Common myeloid progenitor, CD34-positive (primary cell): Measurements from ENCODE around the gene PLEKHH3. TPM values are rescaled to one million over a fixed set of nuclear protein-coding genes. Genes with fewer than 3 reads are reported as not detected.

Experiments used
- CTCF ChIA-PET: fragments of 350-600 bp; sonication (Branson Sonifier 250); formaldehyde crosslinking; loops from one replicate; lab custom pipeline; 2021; ENCODE audit warnings: antibody characterized with exemption; lab: Charles Lee
- POLR2A ChIA-PET: fragments of 350-600 bp; sonication (Branson Sonifier 250); formaldehyde crosslinking; loops from one replicate; lab custom pipeline; 2021; ENCODE audit warnings: antibody characterized with exemption; lab: Charles Lee
- DNase-seq, 3 donors: peaks; one replicate each; pipeline versions ENCODE4 v3.0.0 to v3.0.0-alpha.2; 2013
- H3K27ac ChIP-seq, 2 experiments: 1 replicate in 1 of 2; 2 replicates in 1 of 2; pipeline ENCODE4 v1.7.0; 2013; ENCODE audit warnings: inconsistent platforms in 2 of 2, low read length in 2 of 2, mild to moderate bottlenecking in 2 of 2, low read depth in 1 of 2, moderate library complexity in 1 of 2; ENCODE audit not compliant: severe bottlenecking in 2 of 2, insufficient read depth in 1 of 2, poor library complexity in 1 of 2
- H3K27me3 ChIP-seq, 5 experiments: replicated peaks in 2 of 5; 1 replicate in 3 of 5; 2 replicates in 2 of 5; pipeline versions ENCODE4 v1.6.1 to v1.7.0; 2013; ENCODE audit warnings: low read length in 4 of 5, mild to moderate bottlenecking in 2 of 5, moderate library complexity in 2 of 5, inconsistent platforms in 1 of 5; ENCODE audit not compliant: insufficient read depth in 5 of 5, control insufficient read depth in 4 of 5
- H3K36me3 ChIP-seq, 4 experiments: 1 replicate in 2 of 4; 2 replicates in 2 of 4; pipeline versions ENCODE4 v1.6.1 to v1.7.0; 2013; ENCODE audit warnings: low read length in 3 of 4, control low read depth in 1 of 4, mild to moderate bottlenecking in 1 of 4; ENCODE audit not compliant: control insufficient read depth in 4 of 4, insufficient read depth in 4 of 4
- H3K4me1 ChIP-seq, 4 experiments: 1 replicate in 3 of 4; 2 replicates in 1 of 4; pipeline versions ENCODE4 v1.6.1 to v1.7.1; 2013; ENCODE audit warnings: low read length in 3 of 4, mild to moderate bottlenecking in 3 of 4, control low read depth in 1 of 4, inconsistent platforms in 1 of 4, moderate library complexity in 1 of 4; ENCODE audit not compliant: control insufficient read depth in 4 of 4, insufficient read depth in 4 of 4; ENCODE audit errors: control extremely low read depth in 1 of 4
- H3K4me3 ChIP-seq, 7 experiments: 1 replicate in 4 of 7; 2 replicates in 3 of 7; pipeline versions ENCODE4 v1.5.1 to v1.7.0; 2013; ENCODE audit warnings: mild to moderate bottlenecking in 7 of 7, low read length in 6 of 7, moderate library complexity in 6 of 7, inconsistent platforms in 2 of 7, low read depth in 2 of 7, control low read depth in 1 of 7; ENCODE audit not compliant: insufficient read depth in 4 of 7, control insufficient read depth in 1 of 7; ENCODE audit errors: extremely low read depth in 1 of 7
- H3K9me3 ChIP-seq, 5 experiments: 1 replicate in 4 of 5; 2 replicates in 1 of 5; pipeline versions ENCODE4 v1.6.1 to v1.7.1; 2013; ENCODE audit warnings: low read length in 4 of 5, mild to moderate bottlenecking in 2 of 5, inconsistent platforms in 1 of 5, low read depth in 1 of 5, moderate library complexity in 1 of 5; ENCODE audit not compliant: control insufficient read depth in 4 of 5, insufficient read depth in 2 of 5; ENCODE audit errors: control extremely low read depth in 1 of 5
- WGBS: methylation state at CpG from one replicate; pipeline ENCODE4 v1.1.5; 2013; ENCODE audit not compliant: insufficient coverage; 5-methylcytosine and 5-hydroxymethylcytosine counted together
- polyA plus RNA-seq: library from polyadenylated mRNA; unstranded; fragments of 120-200 nt; gene quantifications from one replicate; pipeline ENCODE4 v1.2.1, GENCODE V29; 2013

PLEKHH3 gene
- 0.46 TPM for polyA plus RNA-seq

GRCh38 chr17:42676424-42677011 is at the start of gene PLEKHH3:
TSS of gene PLEKHH3 (minus strand) at chr17:42676994. CDS start at chr17:42676563, 431 bp downstream.
- Histone ChIP-seq H3K4me1 (peaks cover 2 to 78% (median 69%) of the 10 kb centered on the region in 4 experiments), H3K27me3 (peaks cover 5 to 59% (median 33%) of the 10 kb centered on the region in 5 experiments), H3K36me3 (no peaks in the 10 kb centered on the region), H3K4me3 (peak within 1 kb of the TSS; percentile 46 to 85 (median 74)), H3K9me3 (no peaks in the 10 kb centered on the region), H3K27ac (peak within 1 kb of the TSS in 1 of 2 experiments; percentile 79)
- ChIA-PET CTCF (interaction anchor here (1.3 kb wide), 1 partner anchor 38 kb away, joined by 3 read pairs; no protein-coding TSS in a partner anchor), POLR2A (interaction anchor here (1.2 kb wide), 1 partner anchor 17 kb away, joined by 3 read pairs; the partner anchor contains the start of gene TUBG2)
- DNase-seq, result peak in 1 of 3 donors; percentile 35
- 0% methylated on average over 33 of the region's 51 CpGs for WGBS

GRCh38 chr17:42725143-42725542 is 48.3 kb upstream of the PLEKHH3 start:
- H3K27me3 ChIP-seq, result no peaks in the 10 kb centered on the region
- POLR2A ChIA-PET, result no interaction called here
- 95% methylated on average over 6 of the region's 6 CpGs for WGBS

GRCh38 chr17:42723636-42724035 is 46.8 kb upstream of the PLEKHH3 start:
- CTCF ChIA-PET, result interaction anchor here (2.0 kb wide), 1 partner anchor 8 kb away, joined by 10 read pairs; no protein-coding TSS in a partner anchor
- Histone ChIP-seq H3K36me3 (peaks cover 21 to 59% (median 46%) of the 10 kb centered on the region in 4 experiments), H3K27me3 (no peaks in the 10 kb centered on the region), H3K27ac (no peak overlapping the region), H3K4me3 (no peak overlapping the region), H3K4me1 (no peaks in the 10 kb centered on the region), H3K9me3 (no peaks in the 10 kb centered on the region)
- POLR2A ChIA-PET, result no interaction called here
- WGBS, result 100% methylated on average over 1 of the region's 3 CpGs
- no peak for DNase-seq

More at GRCh38 chr17:42725143-42725542, 48.3 kb upstream of the PLEKHH3 start:
- no peak overlapping the region for H3K4me3 ChIP-seq
- H3K27ac ChIP-seq, result no peak overlapping the region
- CTCF ChIA-PET, result interaction anchor here (1.2 kb wide), 1 partner anchor 38 kb away, joined by 6 read pairs; no protein-coding TSS in a partner anchor
- DNase-seq, result no peak
- no peaks in the 10 kb centered on the region for H3K4me1 ChIP-seq
- H3K9me3 ChIP-seq, result no peaks in the 10 kb centered on the region
- H3K36me3 ChIP-seq, result peaks cover 19 to 53% (median 38%) of the 10 kb centered on the region in 4 experiments

GRCh38 chr17:42720996-42721583 is 44.3 kb upstream of the PLEKHH3 start:
- no CpG with 5 or more reads among the region's 2 CpGs for WGBS
- peak; percentile 74 to 87 (median 81) for DNase-seq
- H3K4me1 ChIP-seq, result no peaks in the 10 kb centered on the region
- H3K9me3 ChIP-seq, result no peaks in the 10 kb centered on the region
- peaks cover 24 to 69% (median 59%) of the 10 kb centered on the region in 4 experiments for H3K36me3 ChIP-seq
- H3K4me3 ChIP-seq, result no peak overlapping the region
- no peak overlapping the region for H3K27ac ChIP-seq
- H3K27me3 ChIP-seq, result no peaks in the 10 kb centered on the region
- CTCF ChIA-PET, result interaction anchor here (0.9 to 1.5 kb wide), 2 partner anchors 57 to 141 kb away, joined by 3 read pairs; no protein-coding TSS in a partner anchor
- POLR2A ChIA-PET, result no interaction called here

- 100% methylated on average over 2 of the region's 2 CpGs for WGBS
- CTCF ChIA-PET, result interaction anchor here (1.1 to 1.5 kb wide), 6 partner anchors 10 to 1200 kb away, joined by 3 to 8 read pairs (median 4); no protein-coding TSS in a partner anchor
Measured at GRCh38 chr17:42709561-42709960, 32.8 kb upstream of the PLEKHH3 start.

GRCh38 chr17:42708588-42708987 is 31.8 kb upstream of the PLEKHH3 start:
- Histone ChIP-seq H3K27me3 (peaks cover 0 to 27% (median 4%) of the 10 kb centered on the region in 5 experiments), H3K4me1 (peaks cover 0 to 16% (median 5%) of the 10 kb centered on the region in 4 experiments), H3K9me3 (no peaks in the 10 kb centered on the region), H3K36me3 (peaks cover 33 to 85% (median 60%) of the 10 kb centered on the region in 4 experiments), H3K4me3 (no peak overlapping the region), H3K27ac (no peak overlapping the region)
- DNase-seq, result no peak
- ChIA-PET CTCF (interaction anchor here (1.3 to 1.5 kb wide), 5 partner anchors 11 to 130 kb away, joined by 3 to 8 read pairs (median 4); no protein-coding TSS in a partner anchor), POLR2A (no interaction called here)
- 100% methylated on average over 1 of the region's 3 CpGs for WGBS

More at GRCh38 chr17:42709561-42709960, 32.8 kb upstream of the PLEKHH3 start:
- Histone ChIP-seq H3K4me3 (no peak overlapping the region), H3K4me1 (peaks cover 0 to 16% (median 5%) of the 10 kb centered on the region in 4 experiments), H3K27ac (no peak overlapping the region), H3K27me3 (peaks cover 0 to 23% (median 3%) of the 10 kb centered on the region in 5 experiments), H3K36me3 (peaks cover 38 to 85% (median 55%) of the 10 kb centered on the region in 4 experiments), H3K9me3 (no peaks in the 10 kb centered on the region)
- POLR2A ChIA-PET, result no interaction called here
- DNase-seq, result no peak
